WTC11 (cell line): ENCODE results near the gene PRKAR1B. TPM values are rescaled to one million over a fixed set of nuclear protein-coding genes. Genes with fewer than 3 reads are reported as not detected.

Experiments
- ATAC-seq: fragments of 200-7000 bp; cut with Tn5 transposase; 2 replicates; pipeline ENCODE4 v1.10.0; 2021; ENCODE audit warnings: mild to moderate bottlenecking, moderate library complexity
- CTCF ChIA-PET: fragments of 300-600 bp; sonication (Branson Sonifier 250); formaldehyde crosslinking; loops from one replicate; lab custom pipeline; 2021; ENCODE audit warnings: antibody characterized with exemption; lab: Charles Lee
- POLR2A ChIA-PET: fragments of 350-600 bp; sonication (Branson Sonifier 250); formaldehyde crosslinking; loops from one replicate; lab custom pipeline; 2021; ENCODE audit warnings: antibody characterized with exemption; lab: Charles Lee
- DNase-seq: peaks from one replicate; pipeline ENCODE4 v3.0.0; 2021; ENCODE audit warnings: low spot score
- H3K27ac Mint-ChIP-seq: 2 replicates; pipeline ENCODE4 v1.8.0; 2021; ENCODE audit warnings: mixed read lengths
- H3K27me3 Mint-ChIP-seq: 2 replicates; pipeline ENCODE4 v1.8.0; 2021; ENCODE audit warnings: low read depth, mild to moderate bottlenecking, moderate library complexity, mixed read lengths
- H3K36me3 Mint-ChIP-seq: 2 replicates; pipeline ENCODE4 v1.8.0; 2021; ENCODE audit warnings: mixed read lengths
- H3K4me1 Mint-ChIP-seq: 2 replicates; pipeline ENCODE4 v1.8.0; 2022; ENCODE audit warnings: mixed read lengths
- H3K4me3 Mint-ChIP-seq: 2 replicates; pipeline ENCODE4 v1.8.0; 2021; ENCODE audit warnings: mild to moderate bottlenecking, moderate library complexity, mixed read lengths
- H3K9me3 Mint-ChIP-seq: 2 replicates; pipeline ENCODE4 v1.8.0; 2021; ENCODE audit warnings: mixed read lengths
- GABPB1 ChIP-seq: sonication (generic); formaldehyde crosslinking; IDR thresholded peaks from 2 replicates; pipeline ENCODE4 v1.8.1; 2023; ENCODE audit warnings: mild to moderate bottlenecking, missing genetic modification reagents
- JAZF1 ChIP-seq: fragments of 250-450 bp; sonication (Bioruptor Pico); IDR thresholded peaks from 2 replicates; pipeline ENCODE4 v1.9.0; 2021; ENCODE audit warnings: moderate library complexity, mild to moderate bottlenecking, inconsistent platforms
- NFATC4 ChIP-seq: fragments of 250-450 bp; sonication (Bioruptor Pico); IDR thresholded peaks from 2 replicates; pipeline ENCODE4 v1.9.0; 2021; ENCODE audit warnings: mild to moderate bottlenecking
- TEAD4 ChIP-seq: sonication (generic); formaldehyde crosslinking; IDR thresholded peaks from 2 replicates; pipeline ENCODE4 v1.8.0; 2022; ENCODE audit warnings: mild to moderate bottlenecking, missing genetic modification reagents
- TP53 ChIP-seq: sonication (generic); formaldehyde crosslinking; IDR thresholded peaks from 2 replicates; pipeline ENCODE4 v1.8.1; 2023; ENCODE audit warnings: mild to moderate bottlenecking, missing genetic modification reagents
- ZNF232 ChIP-seq: sonication (generic); formaldehyde crosslinking; IDR thresholded peaks from 2 replicates; pipeline ENCODE4 v1.8.0; 2022; ENCODE audit warnings: mild to moderate bottlenecking, missing genetic modification reagents
- ZNF671 ChIP-seq: fragments of 250-450 bp; sonication (Bioruptor Pico); IDR thresholded peaks from 2 replicates; pipeline ENCODE4 v1.8.0; 2021; ENCODE audit warnings: mild to moderate bottlenecking
- total RNA-seq: library from RNA; stranded (reverse); gene quantifications from 3 replicates; pipeline ENCODE4 v1.2.3, GENCODE V29; 2021
- TF ChIP-seq, protein P1 (sequence below): sonication (generic); formaldehyde crosslinking; IDR thresholded peaks from 2 replicates; pipeline ENCODE4 v1.8.0; 2023; ENCODE audit warnings: missing genetic modification reagents, mild to moderate bottlenecking, borderline replicate concordance
- TF ChIP-seq, protein P2 (sequence below): sonication (generic); formaldehyde crosslinking; IDR thresholded peaks from 2 replicates; pipeline ENCODE4 v1.8.0; 2022; ENCODE audit warnings: mild to moderate bottlenecking, missing genetic modification reagents
- TF ChIP-seq, protein P3 (sequence below): sonication (generic); formaldehyde crosslinking; IDR thresholded peaks from 2 replicates; pipeline ENCODE4 v1.8.1; 2022; ENCODE audit warnings: mild to moderate bottlenecking, missing genetic modification reagents, moderate library complexity, borderline replicate concordance
- TF ChIP-seq, protein P4 (sequence below): sonication (generic); formaldehyde crosslinking; IDR thresholded peaks from 2 replicates; pipeline ENCODE4 v1.8.0; 2022; ENCODE audit warnings: missing genetic modification reagents
- TF ChIP-seq, protein P5 (sequence below): sonication (generic); formaldehyde crosslinking; IDR thresholded peaks from 2 replicates; pipeline ENCODE4 v1.8.1; 2023; ENCODE audit warnings: mild to moderate bottlenecking, missing genetic modification reagents
- TF ChIP-seq, protein P6 (sequence below): sonication (generic); formaldehyde crosslinking; IDR thresholded peaks from 2 replicates; pipeline ENCODE4 v1.8.1; 2022; ENCODE audit warnings: mild to moderate bottlenecking, moderate library complexity, missing genetic modification reagents

Gene PRKAR1B
- total RNA-seq, 1 experiment from 2014 or later = 43.6 TPM

DNA sequence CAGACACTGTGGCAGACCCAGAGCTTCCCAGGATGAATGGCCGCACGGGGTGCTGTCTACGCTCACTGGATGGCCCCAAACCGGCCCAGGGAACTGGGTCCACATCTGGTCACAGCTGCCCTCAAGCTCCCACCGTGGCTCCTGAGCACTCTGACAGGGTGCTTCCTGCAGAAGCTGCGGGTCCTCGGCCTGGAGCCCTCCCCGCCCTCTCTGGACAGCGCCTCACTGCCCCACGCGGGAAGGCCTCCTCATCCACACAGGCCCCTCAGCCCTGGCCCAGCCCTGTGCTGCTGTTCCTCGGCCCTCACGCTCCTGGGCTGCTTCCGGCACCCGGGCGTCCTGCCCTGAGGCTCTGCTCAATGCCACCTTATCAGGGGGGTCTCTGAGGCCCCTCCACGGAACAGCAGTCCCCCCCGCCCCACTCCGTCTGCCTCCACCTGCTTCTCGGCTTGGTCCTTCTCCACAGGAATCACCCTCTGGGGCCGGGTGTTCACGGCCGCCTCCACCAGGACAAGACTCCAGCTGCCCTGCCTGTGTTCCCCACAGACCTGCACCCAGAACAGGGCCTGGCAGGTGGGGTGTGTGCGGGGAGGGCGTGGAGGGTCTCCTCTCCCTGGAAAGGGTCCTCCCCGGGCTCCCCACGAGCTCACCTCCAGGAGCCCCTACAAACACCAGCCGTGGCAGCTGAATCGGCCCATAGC is 132.0 kb downstream of the PRKAR1B start:
- CTCF ChIA-PET = interaction anchor here (0.6 kb wide), 1 partner anchor 398 kb away, joined by 3 read pairs; no protein-coding TSS in a partner anchor
- ATAC-seq = no peak
- no peak overlapping the region for H3K4me3 Mint-ChIP-seq
- no peak overlapping the region for H3K27ac Mint-ChIP-seq
- H3K4me1 Mint-ChIP-seq = no peaks in the 10 kb centered on the region
- peaks cover 7% of the 10 kb centered on the region for H3K36me3 Mint-ChIP-seq
- TF ChIP-seq TP53 (CRISPR knock-in tag) (no peak), JAZF1 (no peak), GABPB1 (CRISPR knock-in tag) (no peak), ZNF232 (no peak), ZNF671 (CRISPR knock-in tag) (no peak), TEAD4 (CRISPR knock-in tag) (no peak), NFATC4 (CRISPR knock-in tag) (no peak)
- TF ChIP-seq, protein P1, sequence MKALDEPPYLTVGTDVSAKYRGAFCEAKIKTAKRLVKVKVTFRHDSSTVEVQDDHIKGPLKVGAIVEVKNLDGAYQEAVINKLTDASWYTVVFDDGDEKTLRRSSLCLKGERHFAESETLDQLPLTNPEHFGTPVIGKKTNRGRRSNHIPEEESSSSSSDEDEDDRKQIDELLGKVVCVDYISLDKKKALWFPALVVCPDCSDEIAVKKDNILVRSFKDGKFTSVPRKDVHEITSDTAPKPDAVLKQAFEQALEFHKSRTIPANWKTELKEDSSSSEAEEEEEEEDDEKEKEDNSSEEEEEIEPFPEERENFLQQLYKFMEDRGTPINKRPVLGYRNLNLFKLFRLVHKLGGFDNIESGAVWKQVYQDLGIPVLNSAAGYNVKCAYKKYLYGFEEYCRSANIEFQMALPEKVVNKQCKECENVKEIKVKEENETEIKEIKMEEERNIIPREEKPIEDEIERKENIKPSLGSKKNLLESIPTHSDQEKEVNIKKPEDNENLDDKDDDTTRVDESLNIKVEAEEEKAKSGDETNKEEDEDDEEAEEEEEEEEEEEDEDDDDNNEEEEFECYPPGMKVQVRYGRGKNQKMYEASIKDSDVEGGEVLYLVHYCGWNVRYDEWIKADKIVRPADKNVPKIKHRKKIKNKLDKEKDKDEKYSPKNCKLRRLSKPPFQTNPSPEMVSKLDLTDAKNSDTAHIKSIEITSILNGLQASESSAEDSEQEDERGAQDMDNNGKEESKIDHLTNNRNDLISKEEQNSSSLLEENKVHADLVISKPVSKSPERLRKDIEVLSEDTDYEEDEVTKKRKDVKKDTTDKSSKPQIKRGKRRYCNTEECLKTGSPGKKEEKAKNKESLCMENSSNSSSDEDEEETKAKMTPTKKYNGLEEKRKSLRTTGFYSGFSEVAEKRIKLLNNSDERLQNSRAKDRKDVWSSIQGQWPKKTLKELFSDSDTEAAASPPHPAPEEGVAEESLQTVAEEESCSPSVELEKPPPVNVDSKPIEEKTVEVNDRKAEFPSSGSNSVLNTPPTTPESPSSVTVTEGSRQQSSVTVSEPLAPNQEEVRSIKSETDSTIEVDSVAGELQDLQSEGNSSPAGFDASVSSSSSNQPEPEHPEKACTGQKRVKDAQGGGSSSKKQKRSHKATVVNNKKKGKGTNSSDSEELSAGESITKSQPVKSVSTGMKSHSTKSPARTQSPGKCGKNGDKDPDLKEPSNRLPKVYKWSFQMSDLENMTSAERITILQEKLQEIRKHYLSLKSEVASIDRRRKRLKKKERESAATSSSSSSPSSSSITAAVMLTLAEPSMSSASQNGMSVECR (CRISPR knock-in tag) = no peak
- TF ChIP-seq, protein P2, sequence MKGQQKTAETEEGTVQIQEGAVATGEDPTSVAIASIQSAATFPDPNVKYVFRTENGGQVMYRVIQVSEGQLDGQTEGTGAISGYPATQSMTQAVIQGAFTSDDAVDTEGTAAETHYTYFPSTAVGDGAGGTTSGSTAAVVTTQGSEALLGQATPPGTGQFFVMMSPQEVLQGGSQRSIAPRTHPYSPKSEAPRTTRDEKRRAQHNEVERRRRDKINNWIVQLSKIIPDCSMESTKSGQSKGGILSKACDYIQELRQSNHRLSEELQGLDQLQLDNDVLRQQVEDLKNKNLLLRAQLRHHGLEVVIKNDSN (CRISPR knock-in tag) = no peak
- TF ChIP-seq, protein P3, sequence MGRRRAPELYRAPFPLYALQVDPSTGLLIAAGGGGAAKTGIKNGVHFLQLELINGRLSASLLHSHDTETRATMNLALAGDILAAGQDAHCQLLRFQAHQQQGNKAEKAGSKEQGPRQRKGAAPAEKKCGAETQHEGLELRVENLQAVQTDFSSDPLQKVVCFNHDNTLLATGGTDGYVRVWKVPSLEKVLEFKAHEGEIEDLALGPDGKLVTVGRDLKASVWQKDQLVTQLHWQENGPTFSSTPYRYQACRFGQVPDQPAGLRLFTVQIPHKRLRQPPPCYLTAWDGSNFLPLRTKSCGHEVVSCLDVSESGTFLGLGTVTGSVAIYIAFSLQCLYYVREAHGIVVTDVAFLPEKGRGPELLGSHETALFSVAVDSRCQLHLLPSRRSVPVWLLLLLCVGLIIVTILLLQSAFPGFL = no peak
- TF ChIP-seq, protein P4, sequence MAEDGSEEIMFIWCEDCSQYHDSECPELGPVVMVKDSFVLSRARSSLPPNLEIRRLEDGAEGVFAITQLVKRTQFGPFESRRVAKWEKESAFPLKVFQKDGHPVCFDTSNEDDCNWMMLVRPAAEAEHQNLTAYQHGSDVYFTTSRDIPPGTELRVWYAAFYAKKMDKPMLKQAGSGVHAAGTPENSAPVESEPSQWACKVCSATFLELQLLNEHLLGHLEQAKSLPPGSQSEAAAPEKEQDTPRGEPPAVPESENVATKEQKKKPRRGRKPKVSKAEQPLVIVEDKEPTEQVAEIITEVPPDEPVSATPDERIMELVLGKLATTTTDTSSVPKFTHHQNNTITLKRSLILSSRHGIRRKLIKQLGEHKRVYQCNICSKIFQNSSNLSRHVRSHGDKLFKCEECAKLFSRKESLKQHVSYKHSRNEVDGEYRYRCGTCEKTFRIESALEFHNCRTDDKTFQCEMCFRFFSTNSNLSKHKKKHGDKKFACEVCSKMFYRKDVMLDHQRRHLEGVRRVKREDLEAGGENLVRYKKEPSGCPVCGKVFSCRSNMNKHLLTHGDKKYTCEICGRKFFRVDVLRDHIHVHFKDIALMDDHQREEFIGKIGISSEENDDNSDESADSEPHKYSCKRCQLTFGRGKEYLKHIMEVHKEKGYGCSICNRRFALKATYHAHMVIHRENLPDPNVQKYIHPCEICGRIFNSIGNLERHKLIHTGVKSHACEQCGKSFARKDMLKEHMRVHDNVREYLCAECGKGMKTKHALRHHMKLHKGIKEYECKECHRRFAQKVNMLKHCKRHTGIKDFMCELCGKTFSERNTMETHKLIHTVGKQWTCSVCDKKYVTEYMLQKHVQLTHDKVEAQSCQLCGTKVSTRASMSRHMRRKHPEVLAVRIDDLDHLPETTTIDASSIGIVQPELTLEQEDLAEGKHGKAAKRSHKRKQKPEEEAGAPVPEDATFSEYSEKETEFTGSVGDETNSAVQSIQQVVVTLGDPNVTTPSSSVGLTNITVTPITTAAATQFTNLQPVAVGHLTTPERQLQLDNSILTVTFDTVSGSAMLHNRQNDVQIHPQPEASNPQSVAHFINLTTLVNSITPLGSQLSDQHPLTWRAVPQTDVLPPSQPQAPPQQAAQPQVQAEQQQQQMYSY (CRISPR knock-in tag) = no peak
- TF ChIP-seq, protein P5, sequence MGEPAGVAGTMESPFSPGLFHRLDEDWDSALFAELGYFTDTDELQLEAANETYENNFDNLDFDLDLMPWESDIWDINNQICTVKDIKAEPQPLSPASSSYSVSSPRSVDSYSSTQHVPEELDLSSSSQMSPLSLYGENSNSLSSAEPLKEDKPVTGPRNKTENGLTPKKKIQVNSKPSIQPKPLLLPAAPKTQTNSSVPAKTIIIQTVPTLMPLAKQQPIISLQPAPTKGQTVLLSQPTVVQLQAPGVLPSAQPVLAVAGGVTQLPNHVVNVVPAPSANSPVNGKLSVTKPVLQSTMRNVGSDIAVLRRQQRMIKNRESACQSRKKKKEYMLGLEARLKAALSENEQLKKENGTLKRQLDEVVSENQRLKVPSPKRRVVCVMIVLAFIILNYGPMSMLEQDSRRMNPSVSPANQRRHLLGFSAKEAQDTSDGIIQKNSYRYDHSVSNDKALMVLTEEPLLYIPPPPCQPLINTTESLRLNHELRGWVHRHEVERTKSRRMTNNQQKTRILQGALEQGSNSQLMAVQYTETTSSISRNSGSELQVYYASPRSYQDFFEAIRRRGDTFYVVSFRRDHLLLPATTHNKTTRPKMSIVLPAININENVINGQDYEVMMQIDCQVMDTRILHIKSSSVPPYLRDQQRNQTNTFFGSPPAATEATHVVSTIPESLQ (CRISPR knock-in tag) = no peak
- TF ChIP-seq, protein P6, sequence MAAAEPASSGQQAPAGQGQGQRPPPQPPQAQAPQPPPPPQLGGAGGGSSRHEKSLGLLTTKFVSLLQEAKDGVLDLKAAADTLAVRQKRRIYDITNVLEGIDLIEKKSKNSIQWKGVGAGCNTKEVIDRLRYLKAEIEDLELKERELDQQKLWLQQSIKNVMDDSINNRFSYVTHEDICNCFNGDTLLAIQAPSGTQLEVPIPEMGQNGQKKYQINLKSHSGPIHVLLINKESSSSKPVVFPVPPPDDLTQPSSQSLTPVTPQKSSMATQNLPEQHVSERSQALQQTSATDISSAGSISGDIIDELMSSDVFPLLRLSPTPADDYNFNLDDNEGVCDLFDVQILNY (CRISPR knock-in tag) = no peak
- TF ChIP-seq, all 79 proteins: peak for 0
- POLR2A ChIA-PET = no interaction called here
- no peak for DNase-seq
- Mint-ChIP-seq H3K9me3 (no peaks in the 10 kb centered on the region), H3K27me3 (no peaks in the 10 kb centered on the region)
